Activated gamma-delta T cell treated with Interleukin-2 at 50 U/mL for 16 hours (primary cell): ENCODE results near the gene KCND2.
"Not testable (repeated sequence)": the region's sequence is repeated elsewhere in the genome, so short reads cannot be mapped to it uniquely, and the experiment has no call there.

Experiments
- DNase-seq: peaks from one replicate; pipeline ENCODE4 v3.0.0-alpha.2; 2020

The KCND2 gene

DNA sequence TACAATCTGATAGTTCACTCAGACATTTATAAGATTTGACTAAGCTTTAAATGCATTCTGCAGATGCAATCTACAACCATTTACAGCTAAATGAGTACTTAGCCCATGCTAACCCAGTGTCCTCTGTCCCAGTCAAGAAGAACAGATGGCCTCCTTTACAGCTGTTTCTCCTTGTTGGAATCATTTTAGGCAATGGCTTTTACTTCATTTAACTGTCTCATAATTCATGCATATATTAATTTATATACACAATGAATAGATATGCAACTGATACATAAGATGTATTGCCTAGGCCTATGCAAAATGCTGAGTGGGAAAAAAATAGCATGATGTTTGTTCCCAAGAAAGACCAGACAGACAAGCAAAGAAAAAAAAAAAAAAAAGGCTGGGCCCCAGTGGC lies 502.8 kb downstream of the KCND2 start:
- DNase-seq, result no peak

DNA sequence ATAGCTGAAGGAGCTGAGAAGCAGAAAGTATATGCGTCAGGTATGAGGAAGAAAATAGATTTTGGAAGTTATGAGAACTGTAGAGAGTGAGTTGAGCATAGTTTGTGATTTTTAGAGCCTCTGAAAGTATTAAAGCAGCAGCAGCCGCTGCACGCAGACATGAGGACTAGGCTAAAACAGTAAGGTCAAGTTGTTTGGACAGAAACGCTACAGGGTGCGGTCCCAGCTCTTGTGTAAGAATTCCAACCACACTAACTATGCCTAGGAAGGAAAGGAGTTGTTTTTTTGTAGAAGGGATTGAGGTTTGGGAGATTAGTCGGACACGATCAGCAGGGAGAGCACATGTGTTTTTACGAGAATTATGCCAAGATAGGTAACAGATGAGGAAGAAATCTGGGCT lies 506.1 kb downstream of the KCND2 start:
- not testable (repeated sequence) for DNase-seq

DNA sequence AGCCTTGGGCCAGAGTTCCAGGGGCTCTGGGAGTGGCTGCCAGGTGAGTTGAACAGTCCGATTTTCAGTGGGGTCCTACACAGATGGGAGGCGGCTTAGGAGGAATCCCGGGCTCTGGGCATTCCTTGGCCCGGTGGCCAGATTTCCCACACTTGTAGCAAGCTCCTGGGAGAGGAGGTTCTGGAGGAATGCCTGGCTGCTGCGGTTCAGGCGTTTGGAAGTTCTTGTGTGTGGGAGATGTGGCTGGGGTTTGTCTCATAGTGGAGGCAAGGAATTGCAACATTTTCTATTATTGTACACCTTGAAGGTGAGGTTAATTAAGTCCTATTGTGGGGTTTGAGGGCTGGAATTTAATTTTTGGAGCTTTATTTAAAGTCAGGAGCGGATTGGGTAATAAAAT lies 507.5 kb downstream of the KCND2 start:
- DNase-seq, result not testable (repeated sequence)

DNA sequence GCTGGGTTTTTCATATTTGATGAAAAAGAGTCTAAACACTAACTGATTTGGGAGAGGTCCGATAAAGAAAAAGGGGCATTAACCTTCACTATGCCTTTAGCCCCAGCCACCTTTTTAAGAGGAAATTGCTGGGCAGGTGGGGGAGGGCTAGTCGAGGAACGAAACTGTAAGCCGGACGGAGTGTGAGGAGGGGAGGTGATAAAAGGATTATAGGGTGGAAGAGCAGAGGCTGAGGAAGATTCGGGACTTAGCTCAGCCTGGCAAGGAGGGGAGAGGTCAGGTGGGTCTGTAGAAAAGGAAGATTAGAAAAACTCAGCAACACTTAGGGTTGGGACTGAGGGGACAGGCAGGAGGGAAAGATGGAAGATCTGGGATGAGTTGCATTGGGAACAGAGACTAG lies 508.0 kb downstream of the KCND2 start:
- no peak for DNase-seq

DNA sequence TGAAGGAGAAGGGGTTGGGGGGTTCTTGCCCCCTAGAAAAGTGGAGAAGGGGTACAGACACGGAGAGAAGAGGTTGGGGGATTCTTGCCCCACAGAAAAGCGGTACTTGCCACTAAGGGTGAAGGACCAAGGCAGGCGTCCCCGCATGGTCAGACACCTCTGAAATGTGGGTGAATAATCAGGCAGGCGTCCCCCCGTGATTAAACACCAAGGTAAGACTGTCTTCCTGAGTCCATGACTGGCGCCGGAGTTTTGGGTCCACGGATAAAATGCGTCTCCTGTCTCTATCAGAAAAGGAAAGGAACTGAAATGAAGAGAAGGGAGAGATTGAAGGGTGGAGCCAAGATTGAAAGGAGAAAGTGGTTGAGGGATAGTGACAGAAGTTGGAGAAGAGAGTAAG lies 508.9 kb downstream of the KCND2 start:
- not testable (repeated sequence) for DNase-seq

DNA sequence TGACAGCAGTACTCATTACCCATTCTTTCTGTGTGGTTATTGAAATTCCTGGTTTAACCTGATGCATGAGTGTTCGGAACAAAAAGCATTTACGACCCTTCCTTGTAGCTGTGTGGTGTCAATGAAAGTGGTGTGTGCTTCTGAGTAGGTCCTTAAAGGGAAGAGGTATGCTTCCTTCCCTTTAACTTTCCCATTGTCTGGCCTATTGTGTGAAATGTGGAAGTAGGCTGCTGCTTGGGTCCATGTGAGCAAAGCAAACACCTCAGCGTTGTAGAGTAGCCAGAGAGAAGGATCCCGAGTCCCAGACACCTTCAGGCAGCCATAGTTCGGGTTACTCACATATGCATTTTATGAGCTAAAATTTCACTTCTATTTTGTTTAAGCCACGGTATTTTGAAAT lies 510.3 kb downstream of the KCND2 start:
- DNase-seq, result no peak

DNA sequence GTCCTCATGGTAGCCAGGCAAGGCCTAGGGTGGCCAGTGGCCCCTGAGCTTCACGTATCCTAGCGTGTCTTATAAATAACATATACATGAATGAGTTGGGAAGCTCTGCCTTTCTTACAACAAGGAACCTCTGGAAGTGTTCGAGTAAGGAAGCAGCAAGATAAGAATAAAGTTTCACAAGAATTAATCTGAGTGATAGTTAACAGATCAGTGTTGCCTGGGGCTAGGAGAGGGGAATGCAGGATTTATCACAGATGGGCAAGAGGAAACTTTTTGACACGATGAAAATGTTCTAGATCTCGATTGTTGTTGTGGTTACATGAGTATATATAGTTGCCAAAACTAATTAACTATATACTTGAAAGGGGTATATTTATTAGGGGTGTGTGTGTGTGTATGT lies 510.7 kb downstream of the KCND2 start:
- DNase-seq, result no peak

DNA sequence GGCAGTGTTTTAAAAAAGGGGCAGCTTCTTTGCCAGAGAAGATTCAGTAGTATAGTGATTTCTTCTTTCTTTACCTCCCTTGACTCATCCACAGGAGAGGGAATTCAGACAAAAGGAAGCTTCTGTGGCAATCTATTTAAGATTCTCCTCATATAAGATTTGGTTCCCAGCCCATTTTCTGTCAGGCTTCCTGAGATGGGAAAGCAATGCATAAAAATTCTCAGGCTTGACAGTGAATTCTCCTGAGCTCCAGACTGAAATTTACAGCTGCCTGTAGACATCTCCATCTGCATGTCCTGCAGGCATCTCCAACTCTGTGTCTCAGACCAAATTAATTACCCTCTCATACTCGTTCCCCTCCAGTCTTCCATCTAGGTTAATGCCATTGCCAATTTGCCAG lies 512.1 kb downstream of the KCND2 start:
- no peak for DNase-seq

DNA sequence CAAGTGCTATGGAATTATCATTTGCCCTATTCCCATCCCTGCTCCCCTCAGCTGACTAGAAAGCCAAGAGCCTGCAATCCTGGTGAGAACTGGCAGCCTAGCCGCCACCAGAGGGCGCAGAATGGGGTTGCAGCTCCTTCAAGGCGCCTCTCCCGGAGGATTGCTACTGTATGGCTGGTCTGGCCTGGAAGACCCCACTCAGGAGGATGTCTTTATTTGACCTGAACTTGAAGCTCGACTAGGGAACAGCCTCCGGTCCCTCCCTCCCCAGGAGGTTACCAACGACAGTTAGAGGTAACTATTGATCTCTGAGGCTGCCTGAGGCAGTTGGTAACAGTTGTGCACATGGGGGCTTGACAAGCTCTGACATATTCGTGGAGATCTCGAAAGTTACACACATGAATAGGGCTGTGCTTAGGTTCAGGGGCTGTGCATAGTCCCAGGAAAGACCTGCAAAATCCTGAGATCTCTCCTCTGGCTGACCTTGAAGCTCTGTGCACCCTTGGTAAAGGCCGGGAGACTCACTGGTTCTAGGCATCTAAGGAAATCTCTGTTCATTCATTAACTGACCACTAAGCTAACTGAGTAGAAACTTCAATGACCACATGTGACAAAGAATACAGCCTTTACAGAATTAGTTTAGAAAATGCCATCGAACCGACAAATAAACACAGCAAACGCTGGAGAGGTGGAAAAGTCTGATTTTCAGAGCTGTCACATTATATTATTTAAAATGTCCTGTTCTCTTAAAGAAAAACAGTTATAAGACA lies 519.3 kb downstream of the KCND2 start:
- DNase-seq, result peak; percentile 48

DNA sequence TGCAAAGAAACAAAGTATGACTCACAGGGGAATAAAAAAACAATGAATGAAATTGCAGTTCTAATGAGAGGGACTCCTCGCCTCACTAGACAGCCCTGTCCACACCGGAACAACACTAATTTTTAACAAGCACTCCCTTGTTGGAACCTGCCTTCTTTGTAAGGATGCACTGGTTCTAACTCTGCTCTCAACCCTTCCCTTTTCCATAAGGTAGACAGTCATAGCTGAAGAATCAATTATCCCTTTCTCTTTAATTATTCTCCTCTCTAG lies 519.8 kb downstream of the KCND2 start:
- DNase-seq, result no peak

DNA sequence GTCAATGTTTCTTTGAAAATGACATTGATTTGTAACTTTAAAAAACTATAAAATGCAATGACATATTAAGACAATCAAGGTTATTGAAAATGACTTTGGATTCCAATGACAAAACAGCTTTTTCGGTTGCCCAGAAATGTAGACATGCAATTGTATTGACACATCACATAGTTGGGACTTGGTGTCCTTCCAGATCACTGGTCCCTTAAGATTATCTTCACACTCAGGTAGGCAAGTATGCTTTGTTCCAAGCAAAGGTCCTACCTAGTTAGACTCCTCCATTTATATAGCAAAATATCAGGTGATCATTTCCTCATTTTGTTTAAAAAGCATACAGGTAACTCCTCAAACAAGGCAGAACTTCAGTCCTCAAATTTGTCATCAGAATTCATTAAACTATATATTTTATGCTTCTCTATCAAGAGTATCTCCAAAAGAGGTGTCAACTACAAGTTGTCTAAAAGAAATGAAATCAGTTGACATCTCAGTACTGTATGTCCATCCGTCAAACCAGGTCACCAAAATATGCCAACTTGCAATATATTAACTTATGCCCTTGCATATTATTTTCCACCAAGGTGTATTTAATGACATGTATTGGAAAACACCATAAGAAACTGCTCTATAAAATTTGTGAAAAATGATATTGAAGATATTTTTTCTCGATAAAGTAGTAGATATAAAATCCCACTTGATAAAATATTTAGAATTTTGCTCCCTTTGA lies 520.4 kb downstream of the KCND2 start:
- DNase-seq, result no peak

DNA sequence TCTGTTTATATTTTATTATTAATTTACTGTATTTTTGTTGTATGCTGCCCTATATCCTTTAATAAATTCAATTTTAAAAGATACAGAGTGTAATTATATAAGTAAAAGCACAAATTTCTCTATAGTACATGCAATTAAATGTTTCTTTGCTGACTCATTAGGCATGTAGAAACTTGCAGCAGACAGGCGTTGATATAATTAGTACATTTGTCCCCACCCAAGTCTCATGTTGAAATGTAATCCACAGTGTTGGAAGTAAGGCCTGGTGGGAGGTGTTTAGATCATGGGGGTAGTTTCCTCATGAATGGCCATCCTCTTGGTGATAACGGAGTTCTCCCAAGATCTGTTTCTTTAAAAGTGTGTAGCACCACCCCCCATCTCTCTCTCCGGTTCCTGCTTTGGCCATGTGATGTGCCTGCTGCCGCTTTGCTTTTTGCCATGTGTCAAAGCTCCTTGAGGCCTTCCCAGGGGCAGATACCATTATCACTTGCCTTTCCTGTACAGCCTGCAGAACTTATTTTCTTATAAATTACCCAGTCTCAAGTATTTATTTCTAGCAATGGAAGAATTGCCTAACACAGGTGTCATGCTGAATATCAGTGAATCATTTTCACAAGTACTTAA lies 521.2 kb downstream of the KCND2 start:
- no peak for DNase-seq

DNA sequence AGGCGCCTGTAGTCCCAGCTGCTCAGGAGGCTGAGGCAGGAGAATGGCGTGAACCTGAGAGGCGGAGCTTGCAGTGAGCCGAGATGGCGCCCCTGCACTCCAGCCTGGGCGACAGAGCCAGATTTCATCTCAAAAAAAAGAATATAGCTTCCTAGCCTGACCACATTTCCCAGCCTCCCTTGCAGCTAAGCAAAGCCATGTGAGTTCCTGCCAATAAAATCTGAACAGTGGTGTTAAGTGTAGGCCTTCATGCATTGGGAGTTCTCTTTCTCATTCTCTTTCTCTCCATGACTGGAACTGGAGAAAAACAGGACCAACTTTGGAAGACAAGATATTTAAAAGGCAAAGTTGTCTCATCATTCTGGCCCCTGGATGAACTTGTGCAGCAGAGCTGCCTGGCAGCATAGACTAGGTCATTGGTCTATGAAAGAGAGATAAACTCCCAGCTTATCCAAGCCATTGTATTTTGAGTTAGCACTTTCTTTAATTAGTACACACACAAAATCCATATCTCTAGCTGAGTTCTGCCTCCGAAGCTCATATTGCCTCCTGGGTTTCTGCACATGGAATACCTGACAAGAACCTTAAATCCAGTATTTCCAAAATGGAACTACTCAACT lies 524.2 kb downstream of the KCND2 start:
- DNase-seq, result no peak

DNA sequence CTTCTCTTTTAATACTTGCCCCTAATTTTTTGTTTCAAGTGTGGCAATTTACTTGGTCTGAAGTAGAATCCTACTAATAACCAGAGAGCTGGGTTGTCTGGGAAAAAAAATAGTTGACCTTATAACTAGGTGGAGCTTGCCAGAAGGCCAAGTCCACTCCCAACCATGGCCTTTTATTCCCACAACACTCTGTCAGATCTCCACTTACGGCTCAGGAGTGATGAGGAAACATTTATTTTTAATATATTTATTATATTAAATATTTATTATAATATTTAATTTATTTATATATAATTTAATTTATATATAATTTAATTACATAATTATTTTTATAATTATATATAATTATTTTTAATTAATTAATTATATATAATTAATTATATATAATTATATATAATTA lies 526.2 kb downstream of the KCND2 start:
- DNase-seq, result no peak
